Smooth muscle cell of the brain vasculature (primary cell): ENCODE measurements around the gene IL17RC.
"Not testable (repeated sequence)": the region's sequence is repeated elsewhere in the genome, so short reads cannot be mapped to it uniquely, and the experiment has no call there.

ENCODE experiments used
- DNase-seq: peaks from one replicate; pipeline ENCODE4 v3.0.0-alpha.2; 2012; ENCODE audit warnings: low read depth, low spot score

Gene IL17RC

GRCh38 chr3:9916734-9917680 is at the start of gene IL17RC:
IL17RC (plus strand) TSS chr3:9917098; CDS start chr3:9917316, 218 bp downstream.
- peak; percentile 65 for DNase-seq

DNA sequence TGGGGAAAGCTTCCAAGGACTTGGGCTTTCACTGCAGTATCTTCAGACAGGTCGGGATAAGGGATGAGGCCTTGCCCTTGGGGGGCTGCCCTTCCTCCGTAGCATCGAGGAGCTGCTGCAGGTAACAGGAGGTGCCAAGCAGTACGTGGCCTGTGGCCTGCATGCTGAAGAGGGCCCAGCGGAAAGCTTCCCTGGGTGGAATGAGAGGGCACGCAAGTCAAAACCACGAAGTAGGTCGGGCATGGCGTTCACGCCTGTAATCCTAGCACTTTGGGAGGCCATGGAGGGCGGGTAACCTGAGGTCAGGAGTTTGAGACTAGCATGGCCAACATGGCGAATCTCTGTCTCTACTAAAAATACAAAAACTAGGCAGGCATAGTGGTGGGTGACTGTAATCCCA is 49.8 kb upstream of the IL17RC start:
- no peak for DNase-seq

- no peak for DNase-seq
These were observed 46.9 kb upstream of the IL17RC start for GRCh38 chr3:9869955-9870354.

GRCh38 chr3:9870978-9871377 is 45.9 kb upstream of the IL17RC start:
- DNase-seq: peak; percentile 18

GRCh38 chr3:9872067-9872466 is 44.8 kb upstream of the IL17RC start:
- not testable (repeated sequence) for DNase-seq

DNA sequence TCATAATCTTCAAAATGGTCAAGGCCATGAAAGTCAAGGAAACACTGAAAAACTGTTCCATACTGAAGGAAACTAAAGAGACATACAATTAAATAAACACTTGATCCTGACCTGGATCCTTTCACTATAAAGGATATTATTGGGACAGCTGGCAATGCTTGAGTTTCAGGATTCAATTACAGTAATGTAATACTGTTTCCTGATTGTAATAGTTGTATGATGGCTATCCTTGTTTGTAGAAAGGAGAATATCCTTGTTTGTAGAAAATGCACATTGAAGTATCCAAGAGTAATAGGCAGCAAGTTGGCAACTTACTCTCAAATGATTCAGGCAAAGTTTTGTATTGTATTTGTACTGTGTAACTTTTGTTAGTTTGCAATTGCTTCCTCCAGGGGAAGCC is 41.5 kb upstream of the IL17RC start:
- DNase-seq: no peak

DNA sequence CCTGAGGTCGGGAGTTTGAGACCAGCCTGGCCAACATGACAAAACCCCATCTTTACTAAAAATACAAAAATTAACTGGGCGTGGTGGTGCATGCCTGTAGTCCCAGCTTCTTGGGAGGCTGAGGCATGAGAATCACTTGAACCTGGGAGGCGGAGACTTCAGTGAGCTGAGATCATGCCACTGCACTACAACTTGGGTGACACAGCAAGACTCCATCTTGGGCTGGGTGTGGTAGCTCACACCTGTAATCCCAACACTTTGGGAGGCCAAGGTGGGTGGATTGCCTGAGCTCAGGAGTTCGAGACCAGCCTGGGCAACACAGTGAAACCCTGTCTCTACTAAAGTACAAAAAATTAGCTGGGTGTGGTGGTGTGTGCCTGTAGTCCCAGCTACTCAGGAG is 40.6 kb upstream of the IL17RC start:
- not testable (repeated sequence) for DNase-seq

GRCh38 chr3:9876991-9877390 is 39.9 kb upstream of the IL17RC start:
- no peak for DNase-seq

DNA sequence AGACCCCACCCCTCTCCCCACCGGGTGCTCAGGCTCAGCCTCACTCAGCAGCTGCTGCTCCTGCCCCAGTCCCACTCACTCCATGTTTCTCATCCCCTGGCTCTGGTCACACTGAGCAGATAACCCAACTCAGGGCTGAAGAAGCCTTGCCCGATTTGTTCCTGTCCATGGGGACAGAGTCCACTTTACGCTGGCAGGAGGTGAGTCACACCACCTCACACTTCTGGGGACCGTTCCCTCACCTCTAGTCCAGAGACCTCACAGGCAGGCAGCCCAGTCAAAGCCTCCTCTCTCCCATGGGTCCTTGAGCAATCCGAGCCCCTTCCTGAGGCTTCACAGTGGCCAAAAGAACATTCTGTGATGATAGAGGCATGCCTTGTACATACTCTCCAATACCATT is 38.2 kb upstream of the IL17RC start:
- no peak for DNase-seq

- DNase-seq: no peak
These were observed 36.9 kb upstream of the IL17RC start, which contains the start of gene CIDEC for GRCh38 chr3:9879830-9880549. CIDEC (minus strand) TSS chr3:9880253; CDS start chr3:9878486, 1,767 bp downstream.

GRCh38 chr3:9881441-9881840 is 35.5 kb upstream of the IL17RC start:
- DNase-seq: no peak

DNA sequence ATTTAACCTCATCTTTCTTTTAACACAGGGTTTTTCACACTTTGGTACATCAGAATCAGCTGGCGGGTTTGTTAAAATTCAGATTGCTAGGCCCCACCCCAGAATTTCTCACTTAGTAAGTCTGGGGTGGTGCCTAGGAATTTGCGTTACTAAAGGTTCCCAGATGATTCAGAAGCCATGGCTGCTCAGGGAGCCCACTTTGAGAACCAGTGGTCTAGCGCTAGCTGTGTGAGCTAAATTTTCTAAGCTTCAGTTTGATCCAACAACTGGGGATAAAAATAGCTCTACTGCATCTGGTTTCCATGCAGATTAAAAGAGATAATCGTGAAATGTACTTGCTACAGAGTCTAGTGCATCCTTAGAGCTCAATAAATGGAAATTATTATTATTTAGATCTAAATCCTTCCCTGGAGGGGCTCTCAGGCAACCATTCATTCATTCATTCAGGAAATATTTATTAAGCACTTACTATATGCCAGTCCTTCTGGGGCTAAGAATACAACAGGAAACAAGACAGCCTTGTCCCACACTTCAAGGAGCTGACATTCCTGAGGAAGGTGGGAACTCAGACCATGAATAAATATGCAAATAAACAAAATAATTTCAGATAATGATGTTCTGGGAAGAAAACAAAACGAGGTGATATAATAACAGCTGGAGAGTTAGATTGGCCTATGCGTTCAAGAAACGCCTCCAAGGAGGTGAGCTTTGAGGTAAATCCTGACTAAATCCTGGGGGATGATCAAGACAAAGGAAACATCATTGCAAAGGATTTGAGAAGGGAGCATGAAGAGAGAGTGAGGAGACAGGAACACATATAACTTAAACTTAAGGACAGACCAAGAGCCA is 33.0 kb upstream of the IL17RC start:
- no peak for DNase-seq

DNA sequence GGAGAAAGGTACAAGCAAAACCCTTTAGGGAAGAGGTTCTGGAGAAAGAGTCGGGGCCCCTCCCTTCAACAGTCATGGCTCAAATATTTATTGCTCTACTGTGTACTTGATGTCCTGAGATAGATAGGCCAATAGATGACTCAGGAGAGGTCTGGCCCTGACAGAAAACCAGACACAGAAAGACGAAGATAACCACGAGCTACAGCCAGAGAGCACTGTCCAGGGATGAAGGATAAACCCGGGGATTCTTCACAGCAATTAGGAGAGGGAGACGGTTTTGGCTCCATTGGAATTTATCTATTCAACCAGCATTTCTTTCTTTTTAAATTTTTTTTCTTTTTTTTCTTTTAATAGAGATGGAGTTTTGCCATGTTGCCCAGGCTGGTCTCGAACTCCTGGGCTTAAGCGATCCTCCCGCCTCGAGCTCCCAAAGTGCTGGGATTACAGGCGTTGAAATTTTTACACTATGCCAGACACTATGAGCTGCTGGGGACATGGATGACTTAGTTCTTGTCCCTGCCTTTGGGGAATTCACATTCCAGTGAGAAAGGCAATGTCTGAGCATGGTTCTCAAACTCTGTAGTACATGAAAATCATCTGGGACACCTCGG is 32.2 kb upstream of the IL17RC start:
- DNase-seq: no peak

GRCh38 chr3:9886328-9886727 is 30.6 kb upstream of the IL17RC start:
- no peak for DNase-seq

- no peak for DNase-seq
These were observed 29.4 kb upstream of the IL17RC start for GRCh38 chr3:9887480-9887879.

DNA sequence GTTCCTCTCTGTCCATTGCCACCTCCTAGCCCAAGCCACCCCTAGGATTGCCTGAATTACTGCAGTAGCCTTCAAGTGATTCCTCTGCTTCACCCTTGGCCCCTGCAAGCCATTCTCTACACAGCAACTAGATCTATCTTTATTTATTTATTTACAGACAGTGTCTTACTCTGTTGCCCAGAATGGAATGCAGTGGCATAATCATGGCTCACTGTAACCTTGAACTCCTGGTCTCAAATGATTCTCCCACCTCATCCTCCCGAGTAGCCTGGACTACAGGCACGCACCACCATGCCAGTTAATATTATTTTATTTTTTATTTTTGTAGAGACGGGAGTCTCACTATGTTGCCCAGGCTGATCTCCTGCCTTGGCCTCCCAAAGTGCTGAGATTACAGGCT is 28.4 kb upstream of the IL17RC start:
- DNase-seq: no peak

DNA sequence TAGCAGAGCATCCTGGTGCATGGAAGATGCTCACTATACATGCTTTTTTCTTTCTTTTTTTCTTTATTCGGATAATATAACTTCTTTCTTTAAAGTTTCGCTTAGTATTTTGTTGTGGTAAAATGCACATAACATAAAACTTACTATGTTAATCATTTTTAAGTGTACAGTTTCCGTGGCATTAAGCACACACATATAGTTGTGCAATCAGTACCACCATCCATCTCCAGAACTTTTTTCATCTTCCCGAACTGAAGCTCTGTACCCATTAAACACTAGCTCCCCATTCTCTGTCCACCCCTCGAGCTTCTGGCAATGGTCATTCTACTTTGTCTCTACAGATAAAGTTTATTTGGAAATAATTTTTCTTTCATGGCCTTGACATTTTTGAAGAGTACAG is 27.5 kb upstream of the IL17RC start:
- DNase-seq: no peak

GRCh38 chr3:9890249-9891071 is 26.4 kb upstream of the IL17RC start, which contains the start of gene JAGN1:
JAGN1 (plus strand) TSS chr3:9890610; CDS start chr3:9890723, 113 bp downstream.
- peak; percentile 70 for DNase-seq

GRCh38 chr3:9891072-9891622 is 25.8 kb upstream of the IL17RC start:
- DNase-seq: no peak

DNA sequence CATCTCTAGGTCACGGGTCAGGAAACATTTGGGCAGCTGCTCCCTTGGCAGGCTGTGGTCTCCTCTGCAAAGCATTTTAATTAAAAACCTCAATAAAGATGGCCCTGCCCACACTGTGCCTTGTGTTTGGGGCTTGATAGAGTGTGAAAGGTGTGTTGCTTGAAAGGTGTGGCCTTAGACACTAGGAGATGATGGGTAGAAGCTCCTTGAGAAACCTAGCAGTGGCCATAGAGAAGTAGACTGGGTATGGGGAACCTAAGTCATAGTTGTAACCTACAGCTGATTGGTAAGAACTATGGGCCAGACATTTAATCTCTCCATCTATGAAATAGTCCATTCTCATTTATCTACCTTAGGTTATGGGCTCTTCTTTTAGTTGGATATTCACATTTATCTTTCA is 23.2 kb upstream of the IL17RC start:
- DNase-seq: no peak
